ENCODE results near the gene COLGALT1.
"Not testable (repeated sequence)": the region's sequence is repeated elsewhere in the genome, so short reads cannot be mapped to it uniquely, and the experiment has no call there.

Gene COLGALT1

GRCh38 chr19:17532557-17532956 lies 22.9 kb upstream of the COLGALT1 start:
- no peak for DNase-seq (ENCODE audit: low spot score)

GRCh38 chr19:17534767-17535166 lies 20.7 kb upstream of the COLGALT1 start:
- no peak for DNase-seq (ENCODE audit: low spot score)

- DNase-seq (ENCODE audit: low spot score) = no peak
Measured at GRCh38 chr19:17536955-17537354, 18.5 kb upstream of the COLGALT1 start.

GRCh38 chr19:17538684-17539237 lies 16.7 kb upstream of the COLGALT1 start:
- no peak for DNase-seq (ENCODE audit: low spot score)

- peak; percentile 96 for DNase-seq (ENCODE audit: low spot score)
Measured at GRCh38 chr19:17539238-17540117, 16.0 kb upstream of the COLGALT1 start.

- no peak for DNase-seq (ENCODE audit: low spot score)
Measured at GRCh38 chr19:17540174-17540573, 15.3 kb upstream of the COLGALT1 start.

GRCh38 chr19:17541184-17541759 lies 14.2 kb upstream of the COLGALT1 start:
- DNase-seq (ENCODE audit: low spot score) = no peak

- no peak for DNase-seq (ENCODE audit: low spot score)
Measured at GRCh38 chr19:17542042-17542441, 13.4 kb upstream of the COLGALT1 start.

- no peak for DNase-seq (ENCODE audit: low spot score)
Measured at GRCh38 chr19:17542793-17543582, 12.5 kb upstream of the COLGALT1 start.

GRCh38 chr19:17543986-17544385 lies 11.5 kb upstream of the COLGALT1 start:
- no peak for DNase-seq (ENCODE audit: low spot score)

GRCh38 chr19:17544418-17544817 lies 11.0 kb upstream of the COLGALT1 start:
- DNase-seq (ENCODE audit: low spot score) = no peak

- no peak for DNase-seq (ENCODE audit: low spot score)
Measured at GRCh38 chr19:17548145-17548544, 7.3 kb upstream of the COLGALT1 start.

GRCh38 chr19:17549085-17549740 lies 6.2 kb upstream of the COLGALT1 start:
- no peak for DNase-seq (ENCODE audit: low spot score)

- DNase-seq (ENCODE audit: low spot score) = no peak
Measured at GRCh38 chr19:17550076-17550667, 5.3 kb upstream of the COLGALT1 start.

GRCh38 chr19:17552735-17553134 lies 2.7 kb upstream of the COLGALT1 start:
- DNase-seq (ENCODE audit: low spot score) = not testable (repeated sequence)

GRCh38 chr19:17553256-17553655 lies 2.2 kb upstream of the COLGALT1 start:
- peak; percentile 69 for DNase-seq (ENCODE audit: low spot score)

- no peak for DNase-seq (ENCODE audit: low spot score)
Measured at GRCh38 chr19:17554968-17555479, 425 bp upstream of the COLGALT1 start.

GRCh38 chr19:17555929-17556813 lies 722 bp downstream of the COLGALT1 start:
- peak; percentile 59 for DNase-seq (ENCODE audit: low spot score)

GRCh38 chr19:17556995-17557394 lies 1.5 kb downstream of the COLGALT1 start:
- no peak for DNase-seq (ENCODE audit: low spot score)

GRCh38 chr19:17557466-17557865 lies 2.0 kb downstream of the COLGALT1 start:
- no peak for DNase-seq (ENCODE audit: low spot score)
